Activated effector memory CD4-positive, alpha-beta T cell treated with Interleukin-2 at 50 U/mL for 16 hours (primary cell): ENCODE results near the gene THUMPD3.

Source experiments
- DNase-seq: peaks from one replicate; pipeline ENCODE4 v3.0.0-alpha.2; 2020

THUMPD3 gene, protein sequence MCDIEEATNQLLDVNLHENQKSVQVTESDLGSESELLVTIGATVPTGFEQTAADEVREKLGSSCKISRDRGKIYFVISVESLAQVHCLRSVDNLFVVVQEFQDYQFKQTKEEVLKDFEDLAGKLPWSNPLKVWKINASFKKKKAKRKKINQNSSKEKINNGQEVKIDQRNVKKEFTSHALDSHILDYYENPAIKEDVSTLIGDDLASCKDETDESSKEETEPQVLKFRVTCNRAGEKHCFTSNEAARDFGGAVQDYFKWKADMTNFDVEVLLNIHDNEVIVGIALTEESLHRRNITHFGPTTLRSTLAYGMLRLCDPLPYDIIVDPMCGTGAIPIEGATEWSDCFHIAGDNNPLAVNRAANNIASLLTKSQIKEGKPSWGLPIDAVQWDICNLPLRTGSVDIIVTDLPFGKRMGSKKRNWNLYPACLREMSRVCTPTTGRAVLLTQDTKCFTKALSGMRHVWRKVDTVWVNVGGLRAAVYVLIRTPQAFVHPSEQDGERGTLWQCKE

GRCh38 chr3:9362731-9363530 lies at the start of gene THUMPD3:
THUMPD3 (plus strand) TSS chr3:9363054; CDS start chr3:9365069, 2,015 bp downstream.
- peak; percentile 86 for DNase-seq

DNA sequence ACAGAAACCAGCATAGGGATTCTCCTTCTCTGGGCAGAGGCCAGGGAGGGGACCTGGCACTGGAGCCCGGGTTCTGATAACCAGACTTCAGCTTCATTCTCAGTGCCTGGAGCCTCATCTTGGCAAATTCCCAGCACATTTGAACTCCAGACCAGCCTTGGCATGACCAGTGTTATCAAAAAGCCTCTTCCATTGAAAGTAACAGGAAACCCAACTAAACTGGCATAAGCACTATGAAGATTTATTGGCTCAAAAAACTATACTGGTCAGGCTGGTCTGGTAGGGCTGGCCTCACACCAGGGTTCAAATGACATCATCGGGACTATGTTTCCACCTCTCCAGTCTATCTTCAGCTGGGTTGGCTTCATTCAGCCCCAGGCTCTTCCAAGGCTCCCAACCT lies 48.1 kb upstream of the THUMPD3 start:
- no peak for DNase-seq

DNA sequence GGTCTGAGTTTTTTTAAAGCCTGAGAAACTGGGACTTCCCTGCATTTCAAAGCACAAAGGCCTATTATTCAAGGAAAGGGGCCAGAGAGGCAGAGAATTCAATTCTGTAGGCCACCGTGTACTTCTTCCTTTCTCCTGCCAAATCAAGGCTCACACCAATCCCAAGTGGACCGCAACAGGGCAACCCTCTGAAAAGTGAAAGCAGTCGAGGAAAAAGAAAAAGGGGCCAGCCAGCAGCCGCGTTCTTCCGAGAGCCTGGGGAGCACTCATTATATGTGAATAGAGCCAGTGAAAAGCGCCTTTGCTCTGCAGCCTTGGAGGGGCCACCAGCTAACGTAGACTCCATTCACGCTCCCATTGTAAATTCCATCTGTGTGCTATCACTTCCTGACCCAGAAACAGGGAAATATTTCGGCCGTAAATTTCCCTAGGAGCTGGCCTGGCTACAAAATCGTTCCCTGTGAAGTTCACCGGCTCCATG lies 45.9 kb upstream of the THUMPD3 start:
- DNase-seq: no peak

- no peak for DNase-seq
Measured at GRCh38 chr3:9322780-9323179, 40.1 kb upstream of the THUMPD3 start.

- no peak for DNase-seq
Measured at GRCh38 chr3:9324944-9325343, 37.9 kb upstream of the THUMPD3 start.

GRCh38 chr3:9327578-9327977 lies 35.3 kb upstream of the THUMPD3 start:
- no peak for DNase-seq

DNA sequence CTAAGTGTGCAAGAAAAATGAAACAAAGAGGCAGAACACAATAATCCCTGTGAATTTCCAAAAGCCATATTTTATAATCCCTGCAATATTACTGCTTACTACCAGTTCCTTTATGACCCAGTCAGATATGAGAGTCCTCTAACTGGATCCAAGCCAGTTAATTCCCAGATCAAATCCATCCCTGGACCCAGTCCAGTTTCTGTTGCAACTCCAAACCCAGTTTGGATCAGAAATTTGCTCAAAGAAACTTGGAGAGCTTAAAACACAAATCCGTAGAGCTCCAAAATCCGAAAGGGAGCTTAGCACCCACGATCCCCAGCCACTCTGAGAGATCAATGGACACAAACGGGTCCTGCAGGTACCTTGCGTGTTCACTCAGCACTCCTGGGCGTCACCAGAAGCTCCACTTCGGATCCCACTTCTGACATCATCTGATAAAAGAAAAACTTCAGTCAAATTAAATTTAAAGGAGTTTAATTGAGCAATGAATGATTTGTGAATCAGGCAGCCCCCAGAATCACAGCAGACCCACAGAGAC lies 32.6 kb upstream of the THUMPD3 start:
- no peak for DNase-seq

- DNase-seq: no peak
Measured at GRCh38 chr3:9331171-9331570, 31.7 kb upstream of the THUMPD3 start.

DNA sequence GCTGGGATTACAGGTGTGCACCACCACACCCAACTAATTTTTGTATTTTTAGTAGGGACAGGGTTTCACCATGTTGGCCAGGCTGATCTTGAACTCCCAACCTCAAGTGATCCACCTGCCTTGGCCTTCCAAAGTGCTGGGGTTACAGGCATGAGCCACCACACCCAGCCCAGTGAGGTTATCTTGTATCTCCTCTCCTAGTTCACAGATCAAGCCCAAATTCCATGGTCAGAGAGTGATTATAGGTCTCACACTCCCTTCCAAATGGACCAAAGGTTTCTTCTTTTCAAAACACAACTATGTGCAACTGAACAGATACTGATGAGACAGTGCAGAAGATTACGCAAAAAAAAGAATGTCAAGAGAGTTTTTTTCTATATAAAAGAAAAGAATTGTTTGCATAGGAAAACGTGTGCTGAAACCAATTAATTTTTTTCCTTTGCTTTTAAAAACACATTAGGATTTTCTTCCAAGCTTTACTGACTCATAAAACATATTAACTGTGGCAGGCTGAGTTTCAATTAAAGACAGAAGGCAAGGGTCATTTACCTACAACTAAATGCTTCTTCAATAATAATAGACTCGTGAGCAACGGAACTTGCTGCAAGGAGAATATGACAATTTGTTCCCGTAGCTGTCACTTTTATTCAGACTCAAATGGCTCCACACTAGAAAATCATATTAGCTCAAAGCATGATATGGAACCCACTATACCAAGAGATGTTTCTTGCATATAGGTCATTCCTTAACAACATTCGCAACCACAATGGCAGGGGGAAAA lies 30.4 kb upstream of the THUMPD3 start:
- no peak for DNase-seq

GRCh38 chr3:9339761-9340471 lies 22.9 kb upstream of the THUMPD3 start:
- no peak for DNase-seq

GRCh38 chr3:9340472-9340902 lies 22.4 kb upstream of the THUMPD3 start:
- no peak for DNase-seq

GRCh38 chr3:9342696-9343095 lies 20.2 kb upstream of the THUMPD3 start:
- DNase-seq: no peak

- DNase-seq: no peak
Measured at GRCh38 chr3:9343115-9343514, 19.7 kb upstream of the THUMPD3 start.

GRCh38 chr3:9345041-9345440 lies 17.8 kb upstream of the THUMPD3 start:
- DNase-seq: no peak

DNA sequence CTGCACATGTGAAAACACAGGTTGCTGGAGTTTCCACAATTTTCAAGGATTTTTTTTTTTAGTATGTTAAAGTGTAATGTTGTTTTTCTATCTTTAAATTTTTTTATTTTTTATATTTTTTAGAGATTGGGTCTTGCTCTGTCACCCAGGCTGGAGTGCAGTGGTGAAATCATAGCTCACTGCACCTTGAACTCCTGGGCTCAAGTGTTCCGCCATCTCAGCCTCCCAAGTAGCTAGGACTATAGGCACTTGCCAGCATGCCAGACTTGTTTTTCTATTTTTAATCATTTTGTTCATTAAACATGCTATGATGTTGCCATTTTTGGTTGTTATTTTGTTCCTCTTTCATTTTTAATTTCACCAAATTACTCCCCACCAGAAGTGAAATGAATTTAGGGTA lies 16.7 kb upstream of the THUMPD3 start:
- DNase-seq: no peak

DNA sequence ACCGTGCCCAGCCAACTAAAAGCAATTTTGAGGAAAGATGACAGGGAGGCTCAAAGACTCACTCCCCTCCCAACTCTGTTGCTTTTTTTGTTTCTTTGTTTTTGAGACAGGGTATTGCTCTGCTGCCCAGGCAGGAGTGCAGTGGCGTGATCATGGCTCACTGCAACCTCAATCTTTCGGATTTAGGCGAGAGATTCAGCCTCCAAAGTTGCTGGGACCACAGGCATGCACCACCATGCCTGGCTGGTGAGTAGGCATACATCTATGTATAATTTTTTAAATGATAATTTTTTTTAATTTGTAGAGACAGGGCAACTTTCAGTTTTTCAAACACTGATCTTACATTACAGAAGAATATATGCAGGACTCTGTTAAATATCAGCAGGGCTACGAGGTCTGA lies 15.8 kb upstream of the THUMPD3 start:
- no peak for DNase-seq

DNA sequence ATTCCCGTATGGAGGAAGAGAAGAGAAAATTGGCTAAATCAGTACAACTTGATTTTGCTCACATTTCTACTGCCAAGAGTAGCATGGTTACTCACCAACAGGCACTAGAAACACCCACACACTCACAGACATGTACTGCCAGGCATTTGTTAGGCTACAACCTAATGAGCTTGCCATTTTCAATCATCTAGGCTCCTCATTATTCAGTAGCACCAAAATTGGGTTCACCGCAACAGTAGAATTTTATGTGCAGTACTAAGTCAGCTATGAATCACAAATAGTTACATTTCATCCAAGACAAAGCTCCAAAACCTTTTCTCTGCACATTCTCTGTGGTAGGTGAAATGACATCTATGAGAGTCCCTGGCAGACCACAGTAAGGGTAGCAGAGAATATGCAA lies 15.0 kb upstream of the THUMPD3 start:
- no peak for DNase-seq

DNA sequence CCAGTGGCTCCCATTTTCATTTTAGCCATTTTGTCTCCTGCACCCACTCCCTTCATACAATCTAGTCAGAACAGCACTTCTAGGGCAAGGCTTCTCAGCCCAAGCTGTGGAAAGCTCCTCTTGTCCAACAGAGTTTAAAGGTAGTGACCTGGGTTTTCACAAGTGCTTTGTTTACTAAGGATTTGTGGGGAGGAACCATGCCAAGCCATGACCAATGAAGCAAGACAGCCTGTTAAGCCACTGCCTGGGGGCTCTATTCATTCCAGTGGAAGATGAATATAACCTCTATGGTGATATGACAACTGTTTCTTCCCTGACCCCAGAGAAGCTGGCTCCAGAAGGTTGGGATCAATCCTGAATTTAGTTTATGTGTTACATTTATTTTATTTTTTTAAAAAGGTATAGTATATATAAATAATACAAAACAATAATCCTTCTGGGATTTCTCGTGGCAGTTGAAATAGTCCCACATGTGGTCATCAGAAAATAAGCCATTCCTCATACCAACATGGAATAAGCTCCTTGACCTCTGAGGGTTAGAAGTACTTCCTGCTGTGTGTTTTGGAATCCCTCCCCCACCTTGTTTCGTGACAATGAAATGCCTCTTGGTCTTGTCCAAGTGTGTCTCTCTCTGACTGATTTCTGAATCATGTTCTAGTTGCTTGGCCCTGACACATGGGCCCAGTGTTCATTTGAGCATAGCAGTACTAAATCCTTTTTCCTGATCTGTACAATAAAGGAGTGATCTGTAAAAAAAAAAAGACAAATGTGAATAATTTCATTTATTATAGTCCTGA lies 13.3 kb upstream of the THUMPD3 start:
- DNase-seq: no peak

DNA sequence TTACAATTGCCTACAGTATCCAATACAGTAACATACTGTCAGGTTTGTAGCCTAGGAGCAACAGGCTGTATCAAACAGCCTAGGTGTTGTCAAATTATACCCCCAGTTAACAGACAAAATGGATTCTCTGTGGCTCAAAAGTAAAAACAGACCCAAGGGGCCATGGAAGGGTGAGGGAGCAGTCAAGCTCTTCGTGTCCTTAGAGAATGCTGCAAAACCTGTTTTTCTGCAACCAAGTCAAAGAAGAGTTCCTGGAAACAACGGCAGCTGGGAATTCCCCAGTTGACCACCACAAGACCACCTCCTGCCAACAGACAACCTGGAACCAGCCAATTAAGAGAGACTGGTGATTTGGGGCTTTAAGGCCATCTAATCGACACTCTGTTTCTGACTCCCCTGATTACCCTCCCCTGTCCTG lies 11.1 kb upstream of the THUMPD3 start:
- no peak for DNase-seq

DNA sequence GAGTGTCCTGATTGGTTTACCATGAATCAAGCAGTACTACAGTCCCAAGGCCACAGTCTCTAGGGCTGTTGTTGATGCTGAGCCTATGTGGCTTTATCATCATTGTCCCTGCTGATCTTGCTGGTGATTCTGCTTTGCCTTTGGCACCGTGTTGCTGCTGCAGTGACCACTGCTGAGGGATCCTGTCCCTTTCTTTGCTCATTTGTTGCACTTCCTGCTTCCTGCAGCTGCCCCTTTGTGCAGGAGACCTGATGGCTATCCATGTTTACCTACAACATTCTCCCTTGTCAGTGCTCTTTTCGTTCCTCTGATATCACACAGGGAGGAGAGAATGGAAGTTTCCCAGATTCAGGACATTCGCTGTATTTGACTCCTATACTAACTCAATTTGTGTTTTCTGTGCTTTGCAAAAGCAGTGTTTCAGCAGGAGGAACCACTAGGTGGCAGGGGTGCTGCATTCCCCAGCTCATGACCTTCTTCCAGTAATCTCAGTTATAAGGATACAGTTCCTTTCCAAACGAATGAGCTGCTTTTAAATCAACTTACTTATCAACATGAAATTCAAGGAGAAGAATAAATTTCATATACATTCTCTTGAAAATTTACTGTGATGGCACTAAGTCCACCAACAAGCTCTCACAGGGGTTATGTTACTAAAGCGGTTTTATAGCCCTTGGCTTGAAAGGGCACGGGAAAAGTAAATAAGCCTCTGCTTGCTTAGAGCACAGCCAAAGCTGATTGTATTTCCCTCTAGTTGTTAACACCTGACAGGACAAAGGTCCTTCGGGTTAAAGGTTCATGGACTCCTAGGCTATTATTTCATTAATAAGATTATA lies 9.7 kb upstream of the THUMPD3 start:
- peak; percentile 34 for DNase-seq
